ENCODE measurements around the gene WDR49. TPM values are rescaled to one million over a fixed set of nuclear protein-coding genes. Genes with fewer than 3 reads are reported as not detected.

Gene WDR49
- total and polyA plus RNA-seq, 2 donors (not counting 1 experiment from before 2014, with no cell fraction given): 0.88 to 1.4 TPM

- ChIA-PET POLR2A (no interaction called here), CTCF (no interaction called here)
- intact Hi-C loops (cut with micrococcal nuclease): no loop called here
- H4K20me1 ChIP-seq (ENCODE audit: control insufficient read depth, insufficient read depth, low read length, poor library complexity, severe bottlenecking): no peaks in the 10 kb centered on the region
- H3K4me3 ChIP-seq (ENCODE audit: control extremely low read depth in 1 of 5, extremely low read depth in 1 of 5, insufficient read depth in 1 of 5, low read depth in 2 of 5, low read length in 4 of 5): no peak overlapping the region
- H3K27me3 ChIP-seq (replicated peaks in 1 of 4; ENCODE audit: control extremely low read depth in 1 of 4, control insufficient read depth in 3 of 4, insufficient read depth in 4 of 4, low read length in 3 of 4): no peaks in the 10 kb centered on the region
- no peaks in the 10 kb centered on the region for H3K9me3 ChIP-seq (ENCODE audit: control extremely low read depth in 1 of 3, control insufficient read depth in 2 of 3, insufficient read depth in 1 of 3, low read length in 2 of 3)
- H2AFZ ChIP-seq (ENCODE audit: insufficient read depth, low read depth, low read length, poor library complexity, severe bottlenecking): no peak overlapping the region
- Mint-ChIP-seq H3K27me3 (no peaks in the 10 kb centered on the region), H3K9me3 (ENCODE audit: insufficient read depth) (no peaks in the 10 kb centered on the region), H3K27ac (no peak overlapping the region), H3K4me3 (no peak overlapping the region), H3K4me1 (no peaks in the 10 kb centered on the region)
- DNase-seq (no peak), ATAC-seq (ENCODE audit: low read depth) (no peak)
- no peak overlapping the region for H3K27ac ChIP-seq (ENCODE audit: low read length in 2 of 2)
- no peaks in the 10 kb centered on the region for H3K79me2 ChIP-seq (ENCODE audit: control insufficient read depth, insufficient read depth, low read length)
- no peaks in the 10 kb centered on the region for H3K36me3 ChIP-seq (replicated peaks in 1 of 2; ENCODE audit: control extremely low read depth in 1 of 2, control insufficient read depth in 1 of 2, extremely low read depth in 1 of 2, insufficient read depth in 2 of 2, low read length in 1 of 2)
- no peak for TF ChIP-seq EZH2 (IDR thresholded peaks at IDR 0.05; ENCODE audit: borderline replicate concordance, insufficient read depth, low read depth, low read length, poor library complexity, severe bottlenecking)
- TF ChIP-seq, protein P1, sequence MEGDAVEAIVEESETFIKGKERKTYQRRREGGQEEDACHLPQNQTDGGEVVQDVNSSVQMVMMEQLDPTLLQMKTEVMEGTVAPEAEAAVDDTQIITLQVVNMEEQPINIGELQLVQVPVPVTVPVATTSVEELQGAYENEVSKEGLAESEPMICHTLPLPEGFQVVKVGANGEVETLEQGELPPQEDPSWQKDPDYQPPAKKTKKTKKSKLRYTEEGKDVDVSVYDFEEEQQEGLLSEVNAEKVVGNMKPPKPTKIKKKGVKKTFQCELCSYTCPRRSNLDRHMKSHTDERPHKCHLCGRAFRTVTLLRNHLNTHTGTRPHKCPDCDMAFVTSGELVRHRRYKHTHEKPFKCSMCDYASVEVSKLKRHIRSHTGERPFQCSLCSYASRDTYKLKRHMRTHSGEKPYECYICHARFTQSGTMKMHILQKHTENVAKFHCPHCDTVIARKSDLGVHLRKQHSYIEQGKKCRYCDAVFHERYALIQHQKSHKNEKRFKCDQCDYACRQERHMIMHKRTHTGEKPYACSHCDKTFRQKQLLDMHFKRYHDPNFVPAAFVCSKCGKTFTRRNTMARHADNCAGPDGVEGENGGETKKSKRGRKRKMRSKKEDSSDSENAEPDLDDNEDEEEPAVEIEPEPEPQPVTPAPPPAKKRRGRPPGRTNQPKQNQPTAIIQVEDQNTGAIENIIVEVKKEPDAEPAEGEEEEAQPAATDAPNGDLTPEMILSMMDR (IDR thresholded peaks at IDR 0.05): no peak
- H3K4me1 ChIP-seq (ENCODE audit: control insufficient read depth in 2 of 2, insufficient read depth in 2 of 2, low read length in 2 of 2): no peaks in the 10 kb centered on the region
- H3K4me2 ChIP-seq (replicated peaks; ENCODE audit: low read depth, low read length, poor library complexity, severe bottlenecking): no peak overlapping the region
- no CpG with 5 or more reads among the region's 2 CpGs for WGBS (ENCODE audit: insufficient coverage)
- H3K9ac ChIP-seq (ENCODE audit: low read length): no peak overlapping the region
Observed at GRCh38 chr3:167441256-167441655, 212.5 kb downstream of the WDR49 start.

GRCh38 chr3:167437428-167438139 lies 216.2 kb downstream of the WDR49 start:
- no peaks in the 10 kb centered on the region for H3K36me3 ChIP-seq (replicated peaks in 1 of 2; ENCODE audit: control extremely low read depth in 1 of 2, control insufficient read depth in 1 of 2, extremely low read depth in 1 of 2, insufficient read depth in 2 of 2, low read length in 1 of 2)
- H3K9ac ChIP-seq (ENCODE audit: low read length): no peak overlapping the region
- H3K4me1 ChIP-seq (ENCODE audit: control insufficient read depth in 2 of 2, insufficient read depth in 2 of 2, low read length in 2 of 2): no peaks in the 10 kb centered on the region
- H4K20me1 ChIP-seq (ENCODE audit: control insufficient read depth, insufficient read depth, low read length, poor library complexity, severe bottlenecking): no peaks in the 10 kb centered on the region
- ChIA-PET CTCF (no interaction called here), POLR2A (no interaction called here)
- no peak overlapping the region for H3K4me3 ChIP-seq (ENCODE audit: control extremely low read depth in 1 of 5, extremely low read depth in 1 of 5, insufficient read depth in 1 of 5, low read depth in 2 of 5, low read length in 4 of 5)
- no peaks in the 10 kb centered on the region for H3K79me2 ChIP-seq (ENCODE audit: control insufficient read depth, insufficient read depth, low read length)
- H2AFZ ChIP-seq (ENCODE audit: insufficient read depth, low read depth, low read length, poor library complexity, severe bottlenecking): no peak overlapping the region
- Mint-ChIP-seq H3K4me3 (no peak overlapping the region), H3K9me3 (ENCODE audit: insufficient read depth) (no peaks in the 10 kb centered on the region), H3K27ac (no peak overlapping the region), H3K4me1 (no peaks in the 10 kb centered on the region), H3K27me3 (no peaks in the 10 kb centered on the region)
- intact Hi-C loops (cut with micrococcal nuclease): no loop called here
- no peaks in the 10 kb centered on the region for H3K9me3 ChIP-seq (ENCODE audit: control extremely low read depth in 1 of 3, control insufficient read depth in 2 of 3, insufficient read depth in 1 of 3, low read length in 2 of 3)
- 80% methylated on average over 2 of the region's 2 CpGs for WGBS (ENCODE audit: insufficient coverage)
- DNase-seq (no peak), ATAC-seq (ENCODE audit: low read depth) (no peak)
- no peak overlapping the region for H3K27ac ChIP-seq (ENCODE audit: low read length in 2 of 2)
- no peak overlapping the region for H3K4me2 ChIP-seq (replicated peaks; ENCODE audit: low read depth, low read length, poor library complexity, severe bottlenecking)
- TF ChIP-seq, protein P1 (IDR thresholded peaks at IDR 0.05): no peak
- no peak for TF ChIP-seq EZH2 (IDR thresholded peaks at IDR 0.05; ENCODE audit: borderline replicate concordance, insufficient read depth, low read depth, low read length, poor library complexity, severe bottlenecking)
- H3K27me3 ChIP-seq (replicated peaks in 1 of 4; ENCODE audit: control extremely low read depth in 1 of 4, control insufficient read depth in 3 of 4, insufficient read depth in 4 of 4, low read length in 3 of 4): no peaks in the 10 kb centered on the region

Data from B cell (primary cell).